ENCODE data around the gene ZNF672.

DNA sequence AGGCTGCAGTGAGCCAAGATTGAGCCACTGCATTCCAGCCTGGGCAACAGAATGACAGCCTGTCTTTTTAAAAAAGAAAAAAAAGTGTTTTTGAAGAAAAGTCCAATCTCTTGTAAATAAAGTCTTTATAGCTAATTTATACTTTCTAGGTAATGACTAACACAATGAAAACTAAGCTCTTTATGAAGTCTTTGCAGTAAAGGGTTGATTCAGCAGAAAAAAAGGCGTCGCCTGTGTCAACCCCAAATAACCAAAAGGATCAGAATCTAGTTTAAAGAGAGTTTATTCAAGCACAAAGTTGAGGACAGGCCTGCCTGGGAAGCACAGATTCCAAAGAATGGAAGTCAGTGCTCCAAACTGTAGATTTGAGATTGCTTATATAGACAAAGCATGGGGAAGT, 53.7 kb downstream of the ZNF672 start:
- TF ChIP-seq EZH2phosphoT487 (IDR thresholded peaks at IDR 0.05; ENCODE audit: borderline replicate concordance): no peak
- TF ChIP-seq, protein P1, sequence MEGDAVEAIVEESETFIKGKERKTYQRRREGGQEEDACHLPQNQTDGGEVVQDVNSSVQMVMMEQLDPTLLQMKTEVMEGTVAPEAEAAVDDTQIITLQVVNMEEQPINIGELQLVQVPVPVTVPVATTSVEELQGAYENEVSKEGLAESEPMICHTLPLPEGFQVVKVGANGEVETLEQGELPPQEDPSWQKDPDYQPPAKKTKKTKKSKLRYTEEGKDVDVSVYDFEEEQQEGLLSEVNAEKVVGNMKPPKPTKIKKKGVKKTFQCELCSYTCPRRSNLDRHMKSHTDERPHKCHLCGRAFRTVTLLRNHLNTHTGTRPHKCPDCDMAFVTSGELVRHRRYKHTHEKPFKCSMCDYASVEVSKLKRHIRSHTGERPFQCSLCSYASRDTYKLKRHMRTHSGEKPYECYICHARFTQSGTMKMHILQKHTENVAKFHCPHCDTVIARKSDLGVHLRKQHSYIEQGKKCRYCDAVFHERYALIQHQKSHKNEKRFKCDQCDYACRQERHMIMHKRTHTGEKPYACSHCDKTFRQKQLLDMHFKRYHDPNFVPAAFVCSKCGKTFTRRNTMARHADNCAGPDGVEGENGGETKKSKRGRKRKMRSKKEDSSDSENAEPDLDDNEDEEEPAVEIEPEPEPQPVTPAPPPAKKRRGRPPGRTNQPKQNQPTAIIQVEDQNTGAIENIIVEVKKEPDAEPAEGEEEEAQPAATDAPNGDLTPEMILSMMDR (conservative IDR thresholded peaks at IDR 0.05; ENCODE audit: low read length): no peak
